ENCODE data around the gene LRRK1.
A peak's percentile ranks its signal among the peaks of the same experiment; 100 is the strongest.

LRRK1 gene

DNA sequence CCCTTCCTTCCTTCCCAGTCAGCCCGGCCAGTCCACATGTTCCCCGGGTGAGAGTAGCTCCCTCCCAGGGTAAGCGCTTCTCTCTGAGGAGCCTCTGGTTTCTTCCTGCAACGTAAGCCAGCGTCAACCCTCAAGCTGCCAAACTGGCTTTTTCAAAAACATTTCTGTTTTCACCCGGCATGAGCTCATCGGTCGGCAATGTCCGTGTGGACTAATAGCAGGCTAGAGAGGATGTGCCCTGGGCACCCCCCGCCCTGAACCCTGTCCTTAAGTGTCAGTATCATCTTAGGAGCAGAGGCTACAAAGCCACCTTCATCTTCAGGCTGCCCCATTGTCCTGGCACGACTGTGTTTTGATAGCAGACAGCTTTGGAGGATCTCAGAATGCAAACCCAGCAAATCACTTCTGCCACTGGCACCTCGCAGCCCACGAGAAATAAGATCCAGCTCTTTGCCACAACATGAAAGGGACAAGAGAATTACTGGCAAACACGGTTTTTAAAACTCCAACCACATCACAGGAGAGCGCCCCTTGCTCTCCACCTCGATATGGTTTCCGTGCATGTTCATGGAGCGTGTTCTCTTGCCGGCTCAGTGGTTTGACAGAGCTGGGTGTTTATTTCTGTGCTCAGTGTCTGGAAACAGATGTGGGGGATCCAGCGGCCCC, 29.6 kb upstream of the LRRK1 start:
- Histone ChIP-seq H3K27ac (peak overlapping the region in 8 of 21 experiments; percentile 0 to 57 (median 25)), H3K4me3 (no peak overlapping the region)

- no peak overlapping the region for H3K4me3 ChIP-seq
- H3K27ac ChIP-seq, result peak overlapping the region in 2 of 21 experiments; percentile 17 to 57
Measured at GRCh38 chr15:100890051-100890720, 29.0 kb upstream of the LRRK1 start.

DNA sequence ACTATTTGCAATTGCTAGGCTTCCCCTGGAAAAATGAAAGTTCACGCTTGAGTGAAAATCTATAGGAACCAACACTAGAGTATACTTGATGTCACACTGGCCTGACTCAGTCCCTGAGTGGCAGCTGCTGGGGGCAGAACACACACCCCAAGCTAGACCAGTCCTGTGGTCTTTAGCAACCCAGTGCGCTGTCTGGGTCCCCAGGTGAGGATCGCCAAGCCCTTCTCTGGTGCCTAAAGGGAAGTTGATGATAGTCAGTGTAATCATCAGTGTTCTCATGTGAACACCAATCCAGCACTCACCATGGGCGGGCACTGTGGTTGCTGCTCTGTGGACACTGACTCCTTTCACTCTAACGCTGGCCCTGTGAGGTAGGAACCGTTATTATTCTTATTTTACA, 28.3 kb upstream of the LRRK1 start:
- no peak overlapping the region for H3K4me3 ChIP-seq
- no peak overlapping the region for H3K27ac ChIP-seq

GRCh38 chr15:100891307-100892012, 27.7 kb upstream of the LRRK1 start:
- Histone ChIP-seq H3K27ac (peak overlapping the region in 1 of 21 experiments; percentile 28), H3K4me3 (no peak overlapping the region)

- Histone ChIP-seq H3K27ac (peak overlapping the region in 1 of 21 experiments; percentile 28), H3K4me3 (no peak overlapping the region)
Measured at GRCh38 chr15:100892013-100892355, 27.2 kb upstream of the LRRK1 start.

- no peak overlapping the region for H3K27ac ChIP-seq
- H3K4me3 ChIP-seq, result no peak overlapping the region
Measured at GRCh38 chr15:100893261-100893963, 25.7 kb upstream of the LRRK1 start.

DNA sequence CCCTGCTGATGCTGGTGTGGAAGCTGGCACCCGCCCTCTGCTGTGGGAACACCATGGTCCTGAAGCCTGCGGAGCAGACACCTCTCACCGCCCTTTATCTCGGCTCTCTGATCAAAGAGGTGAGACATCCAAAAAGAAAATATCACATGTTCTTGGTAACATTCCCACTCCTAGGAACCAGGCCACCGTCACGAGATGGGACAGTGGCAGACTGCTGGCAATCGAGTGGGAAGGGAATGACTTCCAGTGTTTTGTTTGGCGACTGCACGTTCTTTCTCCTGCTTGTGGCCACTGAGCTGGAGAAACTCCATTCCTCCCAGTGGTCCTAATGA, 25.2 kb upstream of the LRRK1 start:
- Histone ChIP-seq H3K4me3 (no peak overlapping the region), H3K27ac (no peak overlapping the region)

DNA sequence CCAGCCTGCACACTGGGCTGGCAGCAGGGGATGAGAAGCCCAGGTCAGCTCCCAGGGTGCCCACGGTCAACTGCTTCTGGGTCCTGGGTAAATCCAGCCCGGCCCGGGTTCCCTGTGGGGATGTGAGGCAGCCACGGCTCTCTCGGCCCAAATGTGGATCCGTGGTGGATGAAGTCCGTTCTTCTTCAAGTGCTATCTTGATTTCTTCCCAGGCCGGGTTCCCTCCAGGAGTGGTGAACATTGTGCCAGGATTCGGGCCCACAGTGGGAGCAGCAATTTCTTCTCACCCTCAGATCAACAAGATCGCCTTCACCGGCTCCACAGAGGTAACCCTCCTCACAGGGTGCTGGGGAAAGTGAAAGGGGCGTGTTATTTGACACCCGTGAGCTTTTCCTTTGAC, 23.4 kb upstream of the LRRK1 start:
- H3K4me3 ChIP-seq, result no peak overlapping the region
- H3K27ac ChIP-seq, result no peak overlapping the region

GRCh38 chr15:100897221-100898151, 21.7 kb upstream of the LRRK1 start:
- Histone ChIP-seq H3K27ac (peak overlapping the region in 1 of 21 experiments; percentile 0), H3K4me3 (no peak overlapping the region)

DNA sequence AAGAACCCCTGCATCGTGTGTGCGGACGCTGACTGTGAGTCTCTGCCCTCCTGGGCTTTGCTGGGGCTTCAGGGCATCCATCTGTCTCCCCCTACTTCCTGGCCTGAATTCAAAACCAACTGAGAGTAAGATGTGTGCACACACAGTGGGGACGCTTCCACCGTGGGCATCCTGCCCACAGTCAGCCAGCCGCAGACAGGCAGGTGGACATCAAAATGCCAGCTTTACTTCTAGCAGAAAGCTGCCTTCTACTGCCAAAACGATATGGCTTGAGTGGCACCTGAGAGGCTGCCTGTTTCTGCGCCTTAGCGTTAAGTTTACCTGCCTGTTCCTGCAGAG, 21.0 kb upstream of the LRRK1 start:
- no peak overlapping the region for H3K4me3 ChIP-seq
- H3K27ac ChIP-seq, result no peak overlapping the region

- no peak overlapping the region for H3K27ac ChIP-seq
- H3K4me3 ChIP-seq, result no peak overlapping the region
Measured at GRCh38 chr15:100898661-100899462, 20.3 kb upstream of the LRRK1 start.

DNA sequence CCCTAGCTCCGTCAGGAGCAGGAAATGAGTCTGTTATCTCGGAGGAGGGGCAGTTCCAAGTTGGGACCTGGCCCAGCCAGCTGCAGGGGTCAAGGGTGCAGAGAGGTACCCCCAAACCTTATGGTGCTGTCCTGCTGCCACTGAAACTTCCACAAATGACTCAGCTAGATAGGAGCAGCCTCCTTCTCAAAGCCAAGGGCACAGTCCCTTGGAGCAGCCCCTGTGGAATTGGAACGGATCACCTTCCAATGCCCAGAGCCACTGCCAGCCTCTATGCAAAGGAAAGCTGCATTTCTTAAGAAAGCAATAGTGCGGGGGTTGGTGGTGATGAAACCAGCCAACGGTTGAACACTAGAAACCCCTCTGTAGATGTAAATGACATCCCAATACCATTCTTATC, 19.6 kb upstream of the LRRK1 start:
- H3K4me3 ChIP-seq, result no peak overlapping the region
- no peak overlapping the region for H3K27ac ChIP-seq

DNA sequence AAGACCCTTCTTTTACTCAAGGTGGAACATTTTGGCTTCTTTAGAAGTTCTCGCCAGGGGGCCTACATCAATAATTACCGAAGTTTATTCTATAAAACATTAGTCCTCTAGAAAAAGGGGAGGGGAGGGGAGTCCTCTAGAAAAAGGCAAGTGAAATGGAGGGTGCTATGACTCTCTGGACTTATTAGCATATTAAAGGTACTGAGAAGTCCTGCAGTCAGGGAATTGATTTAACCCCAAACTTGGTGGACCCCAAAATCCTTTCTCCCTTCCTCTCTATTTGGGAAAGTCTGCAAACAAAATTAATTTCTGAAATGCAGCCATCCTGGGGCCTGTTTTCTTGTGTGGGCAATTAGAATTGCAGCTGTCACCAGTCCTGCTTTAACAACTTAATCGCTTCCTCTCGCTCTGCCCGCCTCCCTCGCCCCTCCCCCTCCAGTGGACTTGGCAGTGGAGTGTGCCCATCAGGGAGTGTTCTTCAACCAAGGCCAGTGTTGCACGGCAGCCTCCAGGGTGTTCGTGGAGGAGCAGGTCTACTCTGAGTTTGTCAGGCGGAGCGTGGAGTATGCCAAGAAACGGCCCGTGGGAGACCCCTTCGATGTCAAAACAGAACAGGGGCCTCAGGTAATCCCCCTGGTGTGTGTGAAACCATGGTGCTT, 18.9 kb upstream of the LRRK1 start:
- peak overlapping the region in 2 of 21 experiments; percentile 17 to 82 for H3K27ac ChIP-seq

GRCh38 chr15:100900795-100901169, 18.4 kb upstream of the LRRK1 start:
- H3K4me3 ChIP-seq, result no peak overlapping the region
- peak overlapping the region in 2 of 21 experiments; percentile 17 to 82 for H3K27ac ChIP-seq

More for the DNA sequence above, 18.9 kb upstream of the LRRK1 start:
- no peak overlapping the region for H3K4me3 ChIP-seq

DNA sequence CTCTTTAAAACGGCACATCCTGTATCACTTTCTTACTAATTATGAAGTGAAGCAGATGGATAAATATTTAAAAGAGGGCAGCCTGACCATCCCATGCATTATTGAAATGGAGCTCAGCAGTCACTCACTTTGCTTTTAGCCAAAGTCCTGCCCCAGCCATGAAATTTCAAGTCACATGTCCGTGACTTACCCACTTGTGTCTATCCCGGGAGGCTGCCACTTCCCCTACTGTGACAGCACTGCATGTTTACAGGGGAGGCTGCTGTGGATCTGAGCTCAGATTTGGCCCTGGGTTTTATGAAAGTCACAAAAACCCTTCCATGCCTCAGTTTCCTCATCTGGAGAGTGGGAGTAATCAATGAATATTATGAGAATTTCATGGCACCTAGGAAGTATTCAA, 17.9 kb upstream of the LRRK1 start:
- Histone ChIP-seq H3K4me3 (no peak overlapping the region), H3K27ac (peak overlapping the region in 5 of 21 experiments; percentile 73 to 85 (median 82))

DNA sequence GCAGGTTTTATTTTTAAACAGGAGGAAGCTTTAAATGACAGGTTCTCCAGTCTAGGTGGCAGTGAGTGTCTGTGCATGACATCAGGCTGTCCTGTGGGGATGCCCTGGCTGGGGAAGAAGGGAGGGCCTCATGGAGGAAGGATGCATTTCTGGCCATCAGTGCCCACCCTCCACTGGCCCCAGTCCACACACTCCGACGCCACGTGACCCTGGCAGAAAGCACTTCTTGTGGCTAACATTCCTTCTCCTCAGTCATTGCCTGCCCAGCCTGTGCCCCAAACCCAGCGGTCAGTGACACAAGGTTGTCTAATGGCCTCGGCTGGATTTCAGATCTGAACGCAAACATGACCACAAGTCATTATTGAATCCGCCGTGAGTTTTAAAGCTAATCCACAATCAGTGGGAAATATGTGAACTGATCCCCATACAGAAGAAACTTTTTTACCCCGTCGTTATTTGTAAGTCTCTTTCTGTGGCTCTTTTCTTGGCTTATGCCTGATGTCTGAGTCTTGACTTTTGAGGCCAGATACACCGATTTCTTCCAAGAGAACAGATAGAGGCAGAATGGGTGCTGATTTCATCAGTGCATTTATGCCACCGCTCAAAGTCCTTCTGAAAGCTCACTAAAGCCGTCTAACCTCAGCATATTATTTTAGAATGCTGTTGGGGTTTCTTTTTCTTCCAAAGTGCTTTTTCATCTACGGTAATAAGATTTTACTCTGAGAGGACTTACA, 17.3 kb upstream of the LRRK1 start:
- H3K4me3 ChIP-seq, result peak overlapping the region in 2 of 7 experiments; percentile 20 to 21
- H3K27ac ChIP-seq, result peak overlapping the region in 20 of 21 experiments; percentile 12 to 87 (median 80)

GRCh38 chr15:100902436-100903167, 16.6 kb upstream of the LRRK1 start:
- H3K4me3 ChIP-seq, result peak overlapping the region in 2 of 7 experiments; percentile 20 to 21

More at GRCh38 chr15:100902436-100903167, 16.6 kb upstream of the LRRK1 start:
- H3K27ac ChIP-seq, result peak overlapping the region; percentile 12 to 87 (median 80)

All from skin epidermis (tissue), 12 donors.